IPS-18c (cell line): ENCODE data around the gene CRABP1.
A peak's percentile ranks its signal among the peaks of the same experiment; 100 is the strongest.

Experiments
- H3K4me3 ChIP-seq: 2 replicates; pipeline ENCODE4 v1.7.0; 2013; ENCODE audit warnings: low read depth, mild to moderate bottlenecking, low read length, moderate library complexity; ENCODE audit not compliant: insufficient read depth
- H3K9me3 ChIP-seq: one replicate; pipeline ENCODE4 v1.6.1; 2013; ENCODE audit warnings: mild to moderate bottlenecking, low read length, moderate library complexity; ENCODE audit not compliant: control insufficient read depth, insufficient read depth

CRABP1 gene

GRCh38 chr15:78340231-78341056 is at the start of gene CRABP1:
CRABP1 (plus strand) TSS chr15:78340353; CDS start chr15:78340429, 76 bp downstream.
- H3K4me3 ChIP-seq: peak within 1 kb of the TSS; percentile 84

GRCh38 chr15:78291052-78291451 is 49.1 kb upstream of the CRABP1 start:
- Histone ChIP-seq H3K9me3 (no peaks in the 10 kb centered on the region), H3K4me3 (no peak overlapping the region)

More at GRCh38 chr15:78340231-78341056, at the start of gene CRABP1:
- no peaks in the 10 kb centered on the region for H3K9me3 ChIP-seq

- H3K4me3 ChIP-seq: no peak overlapping the region
- no peaks in the 10 kb centered on the region for H3K9me3 ChIP-seq
Observed at GRCh38 chr15:78291698-78292097, 48.5 kb upstream of the CRABP1 start.

GRCh38 chr15:78292219-78292618 is 47.9 kb upstream of the CRABP1 start:
- Histone ChIP-seq H3K9me3 (no peaks in the 10 kb centered on the region), H3K4me3 (no peak overlapping the region)

DNA sequence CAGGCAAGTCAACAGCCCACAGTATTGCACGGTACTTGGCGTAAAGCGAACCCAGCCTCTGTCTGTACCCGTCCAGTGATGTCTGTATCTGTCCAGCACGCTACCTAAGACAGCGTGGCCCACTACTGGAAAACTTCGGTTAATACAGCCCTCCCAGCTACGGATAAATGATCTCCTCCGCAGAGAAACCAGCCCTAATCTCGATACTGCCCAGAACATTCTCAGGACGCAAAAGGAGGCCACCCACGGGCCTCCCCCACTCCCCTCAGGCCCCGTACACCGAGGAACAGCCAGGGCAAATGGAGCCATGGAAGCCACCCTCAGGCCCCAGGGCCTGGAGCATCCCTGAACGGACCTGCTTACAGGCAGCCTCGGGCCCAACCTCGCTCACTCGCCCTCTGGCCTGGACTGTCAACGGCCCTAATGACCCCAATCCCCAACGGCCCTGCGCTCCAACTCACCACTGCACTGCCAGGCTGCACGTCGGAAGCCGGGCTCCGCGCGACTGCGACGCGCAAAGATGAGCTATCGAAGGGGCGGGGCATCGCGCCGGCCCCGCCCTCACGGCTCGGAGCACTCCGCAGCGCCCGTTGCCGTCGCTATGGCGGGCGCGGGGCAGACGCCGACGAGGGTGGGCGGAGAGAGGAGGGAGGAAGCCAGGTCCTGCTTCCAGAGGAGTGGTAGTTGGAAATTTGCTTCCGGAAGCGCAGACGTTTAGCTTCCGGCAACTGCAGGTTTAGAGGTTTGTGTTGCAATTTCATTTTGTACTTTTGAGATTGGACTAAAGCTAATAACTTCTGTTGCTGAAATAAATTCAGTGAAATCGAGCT is 40.8 kb upstream of the CRABP1 start, which contains the start of gene SKIC8:
TSS of gene SKIC8 (minus strand) at position 509 of the 830 bp plus-strand sequence. CDS start 3,923 bp downstream, outside the sequence.
- Histone ChIP-seq H3K9me3 (peaks cover 3% of the 10 kb centered on the region), H3K4me3 (peak within 1 kb of the TSS; percentile 95)

DNA sequence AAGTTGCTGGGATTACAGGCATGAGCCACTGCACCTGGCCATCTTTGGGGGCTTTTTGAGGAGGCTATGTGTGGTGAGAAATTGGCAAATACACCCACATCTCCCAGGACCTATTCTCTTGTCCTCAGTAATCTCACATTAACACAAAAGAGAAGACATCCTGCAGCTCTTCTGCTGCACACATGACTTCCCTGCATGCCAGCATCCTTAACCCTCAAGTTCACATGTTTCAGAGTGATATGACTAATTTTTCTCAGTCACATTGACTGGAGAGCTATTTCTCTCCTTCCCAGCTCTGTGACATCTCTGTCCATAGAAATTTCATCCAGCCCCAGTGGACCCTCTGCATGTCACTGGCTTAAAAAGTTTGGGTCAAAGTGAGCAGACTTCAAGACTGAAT is 38.8 kb upstream of the CRABP1 start:
- Histone ChIP-seq H3K9me3 (peaks cover 3% of the 10 kb centered on the region), H3K4me3 (no peak overlapping the region)

GRCh38 chr15:78301828-78302227 is 38.3 kb upstream of the CRABP1 start:
- Histone ChIP-seq H3K9me3 (peaks cover 3% of the 10 kb centered on the region), H3K4me3 (no peak overlapping the region)

DNA sequence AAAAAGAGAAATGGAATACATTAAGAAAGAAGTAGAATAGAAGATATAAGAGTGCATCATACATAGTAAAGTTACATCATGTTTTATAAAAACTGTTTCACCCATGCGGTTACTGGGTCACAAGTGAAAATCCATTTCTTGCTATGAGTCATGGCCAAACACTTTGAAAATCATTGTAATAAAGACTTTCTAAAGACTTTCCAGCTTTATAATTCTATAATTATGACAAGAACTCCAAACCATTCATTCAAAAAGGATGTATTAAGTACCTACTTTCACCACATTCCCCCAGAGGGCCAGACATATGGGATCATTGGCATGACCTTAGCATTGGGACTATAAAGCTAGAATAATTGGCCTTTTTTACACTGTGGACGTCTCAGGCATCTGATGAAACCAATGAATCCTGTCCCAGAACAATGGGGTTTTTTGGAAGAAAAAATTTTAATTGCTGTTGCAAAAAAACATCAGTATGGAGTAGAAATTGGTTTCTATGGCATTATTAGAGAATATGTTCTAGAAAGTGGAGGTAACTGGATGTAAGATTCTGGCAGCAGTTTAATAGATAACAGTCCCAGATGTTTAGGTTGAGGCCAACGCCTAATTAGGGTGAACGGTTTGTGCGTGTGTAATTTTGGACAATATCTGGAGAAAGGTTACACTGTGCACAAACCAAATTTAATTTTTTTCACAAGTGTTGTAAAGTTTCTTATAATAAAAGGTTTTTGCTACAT is 37.4 kb upstream of the CRABP1 start:
- H3K4me3 ChIP-seq: no peak overlapping the region
- H3K9me3 ChIP-seq: peaks cover 3% of the 10 kb centered on the region

- H3K9me3 ChIP-seq: peaks cover 3% of the 10 kb centered on the region
- no peak overlapping the region for H3K4me3 ChIP-seq
Observed at GRCh38 chr15:78304216-78305066, 35.7 kb upstream of the CRABP1 start.

- Histone ChIP-seq H3K9me3 (peaks cover 3% of the 10 kb centered on the region), H3K4me3 (no peak overlapping the region)
Observed at GRCh38 chr15:78306176-78306774, 33.9 kb upstream of the CRABP1 start.

- no peak overlapping the region for H3K4me3 ChIP-seq
- peaks cover 3% of the 10 kb centered on the region for H3K9me3 ChIP-seq
Observed at GRCh38 chr15:78307976-78308375, 32.2 kb upstream of the CRABP1 start.

GRCh38 chr15:78308422-78309032 is 31.6 kb upstream of the CRABP1 start:
- Histone ChIP-seq H3K9me3 (no peaks in the 10 kb centered on the region), H3K4me3 (no peak overlapping the region)

GRCh38 chr15:78311292-78311691 is 28.9 kb upstream of the CRABP1 start:
- Histone ChIP-seq H3K4me3 (no peak overlapping the region), H3K9me3 (no peaks in the 10 kb centered on the region)

DNA sequence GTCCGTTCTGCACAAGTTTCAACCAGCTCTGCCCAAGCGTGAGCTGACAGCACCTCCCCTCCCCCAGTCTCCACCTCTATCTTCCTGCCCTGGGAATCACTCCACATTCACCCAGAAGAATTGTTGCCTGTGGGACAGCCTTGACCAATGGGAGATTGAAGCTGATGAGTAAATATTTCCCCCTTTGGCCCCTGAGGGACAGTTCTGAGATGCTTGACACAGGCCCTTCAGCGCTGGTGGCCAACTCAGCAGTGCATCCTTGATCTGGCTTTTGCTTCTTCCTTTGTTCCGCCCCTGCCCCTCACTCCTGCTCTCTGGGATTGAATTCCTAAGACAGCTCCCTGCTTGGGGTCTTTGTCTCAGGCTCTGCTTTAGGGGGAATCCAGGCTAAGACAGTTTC is 27.6 kb upstream of the CRABP1 start:
- no peak overlapping the region for H3K4me3 ChIP-seq
- no peaks in the 10 kb centered on the region for H3K9me3 ChIP-seq

DNA sequence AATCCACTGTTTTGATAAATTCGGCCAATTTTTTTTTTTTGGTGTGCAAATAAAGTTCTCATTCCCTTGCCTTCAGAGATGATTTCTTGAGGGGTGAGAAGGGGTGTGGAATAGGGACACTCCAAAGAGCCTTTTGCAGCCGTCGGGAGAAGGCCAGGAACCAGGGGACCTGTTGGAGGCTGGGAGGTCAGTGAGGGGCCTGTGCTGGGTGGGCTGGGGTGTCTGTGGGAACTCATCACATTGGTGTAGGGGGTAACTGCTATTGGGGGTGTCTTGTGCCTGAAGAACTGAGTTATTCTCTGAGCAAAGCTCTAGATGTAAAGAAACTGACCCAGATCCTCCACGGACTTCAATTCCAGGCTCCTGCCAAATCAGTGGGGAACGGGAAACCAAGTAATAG is 27.2 kb upstream of the CRABP1 start:
- Histone ChIP-seq H3K9me3 (no peaks in the 10 kb centered on the region), H3K4me3 (no peak overlapping the region)

GRCh38 chr15:78313383-78313782 is 26.8 kb upstream of the CRABP1 start:
- H3K9me3 ChIP-seq: no peaks in the 10 kb centered on the region
- no peak overlapping the region for H3K4me3 ChIP-seq
